ENCODE measurements around the gene SLC10A7.

Gene SLC10A7

DNA sequence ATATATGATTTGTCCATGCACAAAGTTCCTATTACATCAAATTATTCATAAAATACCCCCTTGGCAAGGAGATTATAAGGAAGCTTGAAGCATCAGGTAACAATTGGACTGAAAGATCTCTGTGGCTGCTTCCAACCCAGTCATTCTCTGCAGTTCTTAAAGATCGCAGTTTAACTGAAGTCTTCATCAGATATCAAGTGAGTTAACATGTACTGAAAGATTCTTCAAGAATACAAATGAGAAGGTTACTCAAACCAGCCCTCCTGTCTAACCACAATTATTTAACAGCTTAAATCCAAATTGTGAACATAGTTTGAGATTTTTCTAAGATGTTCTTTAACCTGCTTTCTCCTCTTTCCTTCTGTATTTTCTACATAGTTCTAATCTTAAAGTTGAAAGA, 56.1 kb downstream of the SLC10A7 start:
- Histone ChIP-seq H3K9me3 (ENCODE audit: severe bottlenecking) (no peaks in the 10 kb centered on the region), H3K27me3 (ENCODE audit: insufficient read depth, poor library complexity, severe bottlenecking) (no peaks in the 10 kb centered on the region), H3K27ac (ENCODE audit: poor library complexity, severe bottlenecking) (no peak overlapping the region), H3K36me3 (ENCODE audit: low read depth) (no peaks in the 10 kb centered on the region), H3K4me1 (ENCODE audit: insufficient read depth, poor library complexity, severe bottlenecking) (peaks cover 4% of the 10 kb centered on the region), H3K4me3 (ENCODE audit: severe bottlenecking) (no peak overlapping the region)
- no peak for ATAC-seq (ENCODE audit: low read depth)
- no peak for DNase-seq (ENCODE audit: low spot score)
- TF ChIP-seq, protein P1, sequence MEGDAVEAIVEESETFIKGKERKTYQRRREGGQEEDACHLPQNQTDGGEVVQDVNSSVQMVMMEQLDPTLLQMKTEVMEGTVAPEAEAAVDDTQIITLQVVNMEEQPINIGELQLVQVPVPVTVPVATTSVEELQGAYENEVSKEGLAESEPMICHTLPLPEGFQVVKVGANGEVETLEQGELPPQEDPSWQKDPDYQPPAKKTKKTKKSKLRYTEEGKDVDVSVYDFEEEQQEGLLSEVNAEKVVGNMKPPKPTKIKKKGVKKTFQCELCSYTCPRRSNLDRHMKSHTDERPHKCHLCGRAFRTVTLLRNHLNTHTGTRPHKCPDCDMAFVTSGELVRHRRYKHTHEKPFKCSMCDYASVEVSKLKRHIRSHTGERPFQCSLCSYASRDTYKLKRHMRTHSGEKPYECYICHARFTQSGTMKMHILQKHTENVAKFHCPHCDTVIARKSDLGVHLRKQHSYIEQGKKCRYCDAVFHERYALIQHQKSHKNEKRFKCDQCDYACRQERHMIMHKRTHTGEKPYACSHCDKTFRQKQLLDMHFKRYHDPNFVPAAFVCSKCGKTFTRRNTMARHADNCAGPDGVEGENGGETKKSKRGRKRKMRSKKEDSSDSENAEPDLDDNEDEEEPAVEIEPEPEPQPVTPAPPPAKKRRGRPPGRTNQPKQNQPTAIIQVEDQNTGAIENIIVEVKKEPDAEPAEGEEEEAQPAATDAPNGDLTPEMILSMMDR (IDR thresholded peaks at IDR 0.05; ENCODE audit: poor library complexity, severe bottlenecking) = no peak

DNA sequence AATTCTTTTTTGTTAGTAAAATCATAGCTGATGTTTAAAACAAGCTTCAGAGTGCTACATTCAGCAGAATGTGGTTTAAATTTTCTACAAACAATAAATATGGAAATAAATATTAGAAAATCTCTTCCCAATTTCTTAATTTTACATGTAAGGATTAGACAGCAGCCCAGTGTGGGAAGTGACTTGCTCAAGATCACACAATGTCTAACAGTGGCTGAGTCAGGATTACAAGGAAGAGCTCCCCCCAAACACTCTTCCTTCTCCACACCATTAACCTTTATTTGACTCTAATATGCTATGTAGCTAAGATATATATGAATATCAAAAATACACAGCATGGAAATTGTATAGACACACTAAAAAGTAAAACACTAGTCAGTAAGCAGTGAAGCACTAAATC, 59.5 kb downstream of the SLC10A7 start:
- no peaks in the 10 kb centered on the region for H3K27me3 ChIP-seq (ENCODE audit: insufficient read depth, poor library complexity, severe bottlenecking)
- TF ChIP-seq, protein P1 (IDR thresholded peaks at IDR 0.05; ENCODE audit: poor library complexity, severe bottlenecking) = no peak
- no peaks in the 10 kb centered on the region for H3K9me3 ChIP-seq (ENCODE audit: severe bottlenecking)
- no peak overlapping the region for H3K27ac ChIP-seq (ENCODE audit: poor library complexity, severe bottlenecking)
- no peaks in the 10 kb centered on the region for H3K36me3 ChIP-seq (ENCODE audit: low read depth)
- DNase-seq (ENCODE audit: low spot score) = no peak
- no peaks in the 10 kb centered on the region for H3K4me1 ChIP-seq (ENCODE audit: insufficient read depth, poor library complexity, severe bottlenecking)
- no peak overlapping the region for H3K4me3 ChIP-seq (ENCODE audit: severe bottlenecking)
- ATAC-seq (ENCODE audit: low read depth) = no peak

DNA sequence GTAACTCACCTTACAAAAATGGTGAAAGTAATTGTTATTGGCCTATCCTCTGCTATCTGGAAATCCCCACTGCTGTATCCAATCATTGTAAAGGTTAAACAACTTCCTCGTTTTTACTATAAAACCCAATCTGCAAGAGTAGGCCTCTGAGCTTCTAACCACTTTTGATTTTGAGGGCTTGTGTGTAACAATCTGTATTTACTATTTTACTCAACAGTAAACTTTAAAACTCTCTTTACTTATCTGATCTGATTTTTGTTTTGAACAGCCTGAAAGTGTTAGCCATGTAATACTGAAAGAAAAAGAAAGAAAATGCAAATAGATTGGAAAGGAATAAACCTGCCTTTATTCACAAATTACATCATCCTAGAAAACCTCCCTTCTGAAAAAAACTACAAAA, 63.1 kb downstream of the SLC10A7 start:
- H3K4me1 ChIP-seq (ENCODE audit: insufficient read depth, poor library complexity, severe bottlenecking) = no peaks in the 10 kb centered on the region
- DNase-seq (ENCODE audit: low spot score) = no peak
- H3K27ac ChIP-seq (ENCODE audit: poor library complexity, severe bottlenecking) = no peak overlapping the region
- TF ChIP-seq, protein P1 (IDR thresholded peaks at IDR 0.05; ENCODE audit: poor library complexity, severe bottlenecking) = no peak
- H3K36me3 ChIP-seq (ENCODE audit: low read depth) = no peaks in the 10 kb centered on the region
- no peaks in the 10 kb centered on the region for H3K9me3 ChIP-seq (ENCODE audit: severe bottlenecking)
- no peaks in the 10 kb centered on the region for H3K27me3 ChIP-seq (ENCODE audit: insufficient read depth, poor library complexity, severe bottlenecking)
- no peak for ATAC-seq (ENCODE audit: low read depth)
- no peak overlapping the region for H3K4me3 ChIP-seq (ENCODE audit: severe bottlenecking)

DNA sequence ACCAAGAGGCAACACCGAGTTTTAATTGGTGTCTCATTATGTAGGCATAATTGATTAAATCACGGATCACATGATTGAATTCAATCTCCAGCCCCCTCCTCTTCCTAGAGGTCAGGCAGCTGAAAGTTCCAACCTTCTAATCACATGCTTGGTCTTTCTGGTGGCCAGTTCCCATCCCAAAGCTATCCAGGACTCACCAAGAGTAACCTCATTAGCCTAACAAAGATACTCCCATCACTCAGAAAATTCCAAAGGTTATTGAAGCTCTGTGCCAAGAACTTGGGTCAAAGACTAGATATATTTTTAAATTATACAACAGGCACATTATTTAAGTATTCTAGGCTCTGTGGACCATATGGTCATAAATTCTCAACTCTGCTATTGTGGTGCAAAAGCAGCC, 65.1 kb downstream of the SLC10A7 start:
- Histone ChIP-seq H3K4me3 (ENCODE audit: severe bottlenecking) (no peak overlapping the region), H3K4me1 (ENCODE audit: insufficient read depth, poor library complexity, severe bottlenecking) (no peaks in the 10 kb centered on the region), H3K36me3 (ENCODE audit: low read depth) (no peaks in the 10 kb centered on the region), H3K9me3 (ENCODE audit: severe bottlenecking) (no peaks in the 10 kb centered on the region), H3K27me3 (ENCODE audit: insufficient read depth, poor library complexity, severe bottlenecking) (no peaks in the 10 kb centered on the region), H3K27ac (ENCODE audit: poor library complexity, severe bottlenecking) (no peak overlapping the region)
- TF ChIP-seq, protein P1 (IDR thresholded peaks at IDR 0.05; ENCODE audit: poor library complexity, severe bottlenecking) = no peak
- ATAC-seq (ENCODE audit: low read depth) (no peak), DNase-seq (ENCODE audit: low spot score) (no peak)

DNA sequence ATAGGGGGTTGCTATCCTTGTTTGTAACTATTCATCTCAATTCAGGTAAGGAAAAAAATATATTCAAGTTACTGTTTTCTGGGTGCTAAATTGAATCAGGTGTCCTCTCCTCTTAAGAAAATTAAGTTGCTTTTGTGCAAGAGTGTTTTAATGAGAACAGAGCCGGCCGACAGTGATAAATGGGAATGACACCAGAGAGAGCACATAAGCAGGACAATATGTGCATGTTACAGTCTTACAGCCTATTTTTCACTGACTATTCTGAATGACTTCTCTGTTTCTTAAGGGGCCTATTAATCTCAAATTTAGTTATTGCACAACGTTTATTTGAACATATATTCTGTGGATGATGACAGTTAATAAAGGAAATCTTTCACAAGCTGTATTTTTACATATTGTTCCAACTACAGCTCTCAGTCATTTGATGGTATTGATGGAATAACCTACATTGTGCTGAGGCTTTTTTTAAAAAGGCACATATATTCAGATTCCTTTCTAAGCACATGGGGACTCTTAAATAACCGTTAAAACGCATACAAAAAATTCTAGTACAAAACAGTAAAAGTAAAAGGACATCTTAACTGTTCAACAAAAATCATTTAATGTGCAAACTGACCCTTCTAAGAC, 68.4 kb downstream of the SLC10A7 start:
- Histone ChIP-seq H3K27me3 (ENCODE audit: insufficient read depth, poor library complexity, severe bottlenecking) (no peaks in the 10 kb centered on the region), H3K4me1 (ENCODE audit: insufficient read depth, poor library complexity, severe bottlenecking) (no peaks in the 10 kb centered on the region), H3K27ac (ENCODE audit: poor library complexity, severe bottlenecking) (no peak overlapping the region), H3K9me3 (ENCODE audit: severe bottlenecking) (no peaks in the 10 kb centered on the region), H3K36me3 (ENCODE audit: low read depth) (no peaks in the 10 kb centered on the region), H3K4me3 (ENCODE audit: severe bottlenecking) (no peak overlapping the region)
- TF ChIP-seq, protein P1 (IDR thresholded peaks at IDR 0.05; ENCODE audit: poor library complexity, severe bottlenecking) = no peak
- no peak for ATAC-seq (ENCODE audit: low read depth)
- DNase-seq (ENCODE audit: low spot score) = no peak

All from RWPE2 (cell line).